PFSK-1 (cell line): ENCODE data around the gene ADAMTSL5.

Source experiments
- FOXP2 ChIP-seq: optimal IDR thresholded peaks from 2 replicates; pipeline ENCODE3; 2011; ENCODE audit warnings: borderline replicate concordance, control low read depth, inconsistent platforms; ENCODE audit not compliant: insufficient read depth; ENCODE audit errors: extremely low read length, extremely low read depth
- POLR2AphosphoS5 ChIP-seq: IDR thresholded peaks from 2 replicates; pipeline ENCODE4 v1.6.1; 2012; ENCODE audit warnings: low read depth, mild to moderate bottlenecking, control low read depth, low read length, moderate library complexity
- SIN3A ChIP-seq: IDR thresholded peaks from 2 replicates; pipeline ENCODE4 v1.6.1; 2012; ENCODE audit warnings: mild to moderate bottlenecking, low read length, moderate library complexity, borderline replicate concordance; ENCODE audit not compliant: insufficient read depth
- TAF1 ChIP-seq: IDR thresholded peaks from 2 replicates; pipeline ENCODE4 v1.6.1; 2012; ENCODE audit warnings: low read length, control low read depth, borderline replicate concordance; ENCODE audit not compliant: insufficient read depth
- TF ChIP-seq, protein P1 (sequence below), 2 experiments: IDR thresholded peaks; 2 replicates each; pipeline versions ENCODE4 v1.6.1 to v1.8.0; 2011 to 2012; ENCODE audit warnings: low read depth in 2 of 2, low read length in 2 of 2, control low read depth in 1 of 2, inconsistent platforms in 1 of 2, mild to moderate bottlenecking in 1 of 2, moderate library complexity in 1 of 2; ENCODE audit not compliant: insufficient read depth in 1 of 2

The ADAMTSL5 gene

DNA sequence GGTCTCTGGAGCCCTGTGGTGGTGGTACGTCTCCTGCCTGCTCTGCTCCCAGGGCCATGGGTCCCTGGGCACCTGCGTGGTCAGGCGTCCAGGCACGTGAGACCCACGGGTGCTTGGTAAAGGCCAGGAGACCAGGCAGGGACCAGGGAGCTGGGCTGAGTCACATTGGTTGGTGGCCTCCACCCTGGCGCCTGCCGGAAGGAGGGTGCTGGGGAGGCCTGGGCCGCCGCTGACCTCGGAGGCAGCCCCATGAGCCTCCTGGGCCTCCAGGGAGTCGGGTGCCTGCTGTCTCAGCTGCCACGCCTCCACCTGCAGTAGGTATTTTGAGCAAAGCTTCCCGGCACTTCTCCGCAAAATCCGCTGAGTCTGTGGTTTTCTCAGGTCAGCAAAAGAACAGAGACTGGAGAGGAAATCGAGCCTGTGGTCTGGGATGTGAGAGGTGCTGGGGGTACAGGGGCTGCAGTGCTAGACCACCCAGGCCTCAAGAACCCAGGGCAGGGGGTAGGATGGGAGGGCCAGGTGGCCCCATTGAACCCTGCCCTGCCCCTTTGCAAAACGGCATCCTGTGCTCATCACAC, 7.5 kb upstream of the ADAMTSL5 start:
- TF ChIP-seq, protein P1, sequence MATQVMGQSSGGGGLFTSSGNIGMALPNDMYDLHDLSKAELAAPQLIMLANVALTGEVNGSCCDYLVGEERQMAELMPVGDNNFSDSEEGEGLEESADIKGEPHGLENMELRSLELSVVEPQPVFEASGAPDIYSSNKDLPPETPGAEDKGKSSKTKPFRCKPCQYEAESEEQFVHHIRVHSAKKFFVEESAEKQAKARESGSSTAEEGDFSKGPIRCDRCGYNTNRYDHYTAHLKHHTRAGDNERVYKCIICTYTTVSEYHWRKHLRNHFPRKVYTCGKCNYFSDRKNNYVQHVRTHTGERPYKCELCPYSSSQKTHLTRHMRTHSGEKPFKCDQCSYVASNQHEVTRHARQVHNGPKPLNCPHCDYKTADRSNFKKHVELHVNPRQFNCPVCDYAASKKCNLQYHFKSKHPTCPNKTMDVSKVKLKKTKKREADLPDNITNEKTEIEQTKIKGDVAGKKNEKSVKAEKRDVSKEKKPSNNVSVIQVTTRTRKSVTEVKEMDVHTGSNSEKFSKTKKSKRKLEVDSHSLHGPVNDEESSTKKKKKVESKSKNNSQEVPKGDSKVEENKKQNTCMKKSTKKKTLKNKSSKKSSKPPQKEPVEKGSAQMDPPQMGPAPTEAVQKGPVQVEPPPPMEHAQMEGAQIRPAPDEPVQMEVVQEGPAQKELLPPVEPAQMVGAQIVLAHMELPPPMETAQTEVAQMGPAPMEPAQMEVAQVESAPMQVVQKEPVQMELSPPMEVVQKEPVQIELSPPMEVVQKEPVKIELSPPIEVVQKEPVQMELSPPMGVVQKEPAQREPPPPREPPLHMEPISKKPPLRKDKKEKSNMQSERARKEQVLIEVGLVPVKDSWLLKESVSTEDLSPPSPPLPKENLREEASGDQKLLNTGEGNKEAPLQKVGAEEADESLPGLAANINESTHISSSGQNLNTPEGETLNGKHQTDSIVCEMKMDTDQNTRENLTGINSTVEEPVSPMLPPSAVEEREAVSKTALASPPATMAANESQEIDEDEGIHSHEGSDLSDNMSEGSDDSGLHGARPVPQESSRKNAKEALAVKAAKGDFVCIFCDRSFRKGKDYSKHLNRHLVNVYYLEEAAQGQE (IDR thresholded peaks at IDR 0.05; ENCODE audit: insufficient read depth in 1 of 2, low read depth in 2 of 2, low read length in 2 of 2), result no peak
- no peak for TF ChIP-seq TAF1
- TF ChIP-seq SIN3A, result no peak
- no peak for TF ChIP-seq FOXP2
- no peak for TF ChIP-seq POLR2AphosphoS5

- no peak for TF ChIP-seq FOXP2
- TF ChIP-seq, protein P1 (IDR thresholded peaks at IDR 0.05; ENCODE audit: insufficient read depth in 1 of 2, low read depth in 2 of 2, low read length in 2 of 2), result no peak
- no peak for TF ChIP-seq POLR2AphosphoS5
- no peak for TF ChIP-seq SIN3A
- TF ChIP-seq TAF1, result no peak
These were observed 5.7 kb upstream of the ADAMTSL5 start for GRCh38 chr19:1518471-1518870.

GRCh38 chr19:1516395-1516753, 3.6 kb upstream of the ADAMTSL5 start:
- TF ChIP-seq SIN3A (no peak), FOXP2 (no peak)

GRCh38 chr19:1514986-1515721, 2.3 kb upstream of the ADAMTSL5 start:
- TF ChIP-seq, protein P1 (IDR thresholded peaks at IDR 0.05; ENCODE audit: insufficient read depth in 1 of 2, low read depth in 2 of 2, low read length in 2 of 2), result no peak
- no peak for TF ChIP-seq FOXP2
- TF ChIP-seq TAF1, result no peak
- TF ChIP-seq SIN3A, result no peak
- TF ChIP-seq POLR2AphosphoS5, result no peak

DNA sequence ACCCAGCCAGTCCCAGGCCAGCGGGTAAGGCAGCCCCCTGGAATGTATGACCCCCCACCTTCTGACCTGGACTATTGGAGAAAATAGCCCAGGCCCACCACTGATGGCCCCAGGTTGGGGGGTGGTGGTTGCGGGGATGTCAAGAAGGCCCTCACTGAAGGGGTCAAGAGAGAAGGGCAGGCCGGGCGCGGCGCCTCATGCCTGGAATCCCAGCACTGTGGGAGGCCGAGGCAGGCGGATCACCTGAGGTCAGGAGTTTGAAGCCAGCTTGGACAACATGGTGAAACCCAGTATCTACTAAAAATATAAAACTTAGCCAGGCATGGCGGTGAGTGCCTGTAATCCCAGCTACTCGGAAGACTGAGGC, 1.5 kb upstream of the ADAMTSL5 start:
- TF ChIP-seq TAF1, result no peak
- no peak for TF ChIP-seq POLR2AphosphoS5
- TF ChIP-seq, protein P1 (IDR thresholded peaks at IDR 0.05; ENCODE audit: insufficient read depth in 1 of 2, low read depth in 2 of 2, low read length in 2 of 2), result no peak
- TF ChIP-seq FOXP2, result no peak
- TF ChIP-seq SIN3A, result no peak
